Mucosa of descending colon (tissue), 3 donors: ENCODE measurements around the gene FAM53B. TPM values are rescaled to one million over a fixed set of nuclear protein-coding genes. Genes with fewer than 3 reads are reported as not detected.

Experiments
- ATAC-seq: fragments of 200-7000 bp; cut with Tn5 transposase; one replicate; pipeline ENCODE4 v1.9.1; 2020; ENCODE audit warnings: mild to moderate bottlenecking, moderate library complexity
- DNase-seq, 3 donors: peaks; one replicate each; pipeline ENCODE4 v3.0.0-alpha.2; 2020
- H3K36me3 ChIP-seq: fragments of 200-600 bp; one replicate; pipeline ENCODE4 v1.8.0; 2021; ENCODE audit warnings: low read depth, mild to moderate bottlenecking
- H3K4me1 ChIP-seq: fragments of 200-600 bp; one replicate; pipeline ENCODE4 v1.8.0; 2021; ENCODE audit warnings: low read depth, mild to moderate bottlenecking
- H3K4me3 ChIP-seq: fragments of 200-600 bp; one replicate; pipeline ENCODE4 v1.8.0; 2021; ENCODE audit warnings: mild to moderate bottlenecking
- H3K9me3 ChIP-seq: fragments of 200-600 bp; one replicate; pipeline ENCODE4 v1.8.0; 2021; ENCODE audit warnings: mild to moderate bottlenecking
- intact Hi-C, 2 donors: fragments of 100-400 bp; cut with DNase I in 1 of 2; cut with micrococcal nuclease in 1 of 2; formaldehyde crosslinking; loops; one replicate each; pipeline versions ENCODE4 v1.11.0 to v1.11.1; 2022; cut with DNase I, micrococcal nuclease
- total RNA-seq, 3 donors: library from RNA; stranded (reverse); fragmentation: NEBNext Ultra II Directional in 2 of 3; extraction: Animal tissue kit (Norgen Biotek cat#: 25700) in 2 of 3; gene quantifications; one replicate each; pipeline versions ENCODE4 v1.2.1 to v1.2.4, GENCODE V29; 2021 to 2023
- TF ChIP-seq, protein P1 (sequence below): fragments of 200-600 bp; IDR thresholded peaks from one replicate; pipeline ENCODE4 v1.8.0; 2022; ENCODE audit warnings: antibody characterized with exemption, mild to moderate bottlenecking
- donor health status: DM: no; HTN: no; CAD: no; lungs with moderate emphysema.
- donor health status: DM: no; HTN: no; CAD: no.
- donor health status: DM: no; HTN: yes; CAD: no.

FAM53B gene
- total RNA-seq, 3 donors from 2014 or later: 37.2 to 48.0 (median 44.2) TPM

DNA sequence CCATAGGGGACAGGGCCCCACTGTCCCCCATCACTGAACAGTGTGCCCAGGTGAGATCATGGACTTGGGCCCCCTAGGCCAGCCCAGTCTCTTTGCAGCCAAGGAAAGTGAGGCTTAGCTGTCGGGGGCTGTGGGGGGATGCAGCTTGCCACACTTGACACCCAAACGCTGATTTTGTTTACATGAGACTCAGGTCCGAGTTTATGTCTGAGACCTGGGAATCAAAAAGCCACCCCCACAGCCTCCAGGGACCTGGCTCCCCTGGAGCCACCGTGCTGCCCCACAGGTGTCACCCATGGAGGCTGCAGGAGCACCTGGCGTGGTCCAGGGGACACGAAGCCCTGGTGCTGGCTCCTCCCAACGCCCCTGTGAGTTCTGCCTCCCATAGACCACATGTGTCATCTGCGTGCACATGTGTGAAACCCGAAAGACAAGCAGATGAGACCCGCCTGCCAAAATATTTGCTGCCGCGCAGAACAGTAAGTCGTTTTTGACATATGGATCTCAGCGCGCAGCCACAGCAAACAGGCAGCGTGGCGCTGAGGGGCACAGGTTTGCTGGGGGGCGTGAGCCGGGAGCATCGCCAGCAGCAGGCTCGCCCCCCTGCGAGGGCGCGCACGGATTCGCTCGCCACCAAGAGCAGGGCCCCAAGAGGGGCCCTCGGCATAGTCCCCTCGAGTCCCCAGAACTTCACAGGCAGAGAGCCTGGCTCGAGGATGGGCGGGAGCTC, 170.3 kb downstream of the FAM53B start:
- peak in 1 of 3 donors; percentile 0 for DNase-seq
- Histone ChIP-seq H3K36me3 (no peaks in the 10 kb centered on the region), H3K9me3 (no peaks in the 10 kb centered on the region), H3K4me1 (no peaks in the 10 kb centered on the region), H3K4me3 (no peak overlapping the region)
- intact Hi-C loops: no loop called here
- ATAC-seq: no peak
- TF ChIP-seq, protein P1, sequence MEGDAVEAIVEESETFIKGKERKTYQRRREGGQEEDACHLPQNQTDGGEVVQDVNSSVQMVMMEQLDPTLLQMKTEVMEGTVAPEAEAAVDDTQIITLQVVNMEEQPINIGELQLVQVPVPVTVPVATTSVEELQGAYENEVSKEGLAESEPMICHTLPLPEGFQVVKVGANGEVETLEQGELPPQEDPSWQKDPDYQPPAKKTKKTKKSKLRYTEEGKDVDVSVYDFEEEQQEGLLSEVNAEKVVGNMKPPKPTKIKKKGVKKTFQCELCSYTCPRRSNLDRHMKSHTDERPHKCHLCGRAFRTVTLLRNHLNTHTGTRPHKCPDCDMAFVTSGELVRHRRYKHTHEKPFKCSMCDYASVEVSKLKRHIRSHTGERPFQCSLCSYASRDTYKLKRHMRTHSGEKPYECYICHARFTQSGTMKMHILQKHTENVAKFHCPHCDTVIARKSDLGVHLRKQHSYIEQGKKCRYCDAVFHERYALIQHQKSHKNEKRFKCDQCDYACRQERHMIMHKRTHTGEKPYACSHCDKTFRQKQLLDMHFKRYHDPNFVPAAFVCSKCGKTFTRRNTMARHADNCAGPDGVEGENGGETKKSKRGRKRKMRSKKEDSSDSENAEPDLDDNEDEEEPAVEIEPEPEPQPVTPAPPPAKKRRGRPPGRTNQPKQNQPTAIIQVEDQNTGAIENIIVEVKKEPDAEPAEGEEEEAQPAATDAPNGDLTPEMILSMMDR: no peak

DNA sequence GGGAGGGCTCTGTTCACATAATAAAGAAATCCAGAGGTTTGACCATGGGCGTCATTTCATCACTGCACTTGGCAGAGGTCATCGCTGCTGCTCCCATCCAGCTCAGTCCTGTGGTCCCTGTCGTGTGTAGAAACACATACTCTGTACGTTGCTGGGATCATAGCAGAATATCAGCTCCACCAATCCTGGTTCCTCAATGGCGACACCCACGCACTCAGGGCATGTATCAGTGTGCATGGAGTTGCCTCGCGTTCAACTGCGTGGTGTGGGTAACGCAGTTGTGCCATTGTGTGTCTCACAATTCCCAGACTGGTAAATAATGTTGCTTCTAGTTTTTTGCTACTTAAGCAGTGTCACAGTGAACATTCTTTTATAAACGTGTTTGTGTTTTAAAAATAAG, 171.4 kb downstream of the FAM53B start:
- Histone ChIP-seq H3K4me1 (no peaks in the 10 kb centered on the region), H3K36me3 (no peaks in the 10 kb centered on the region), H3K4me3 (no peak overlapping the region), H3K9me3 (no peaks in the 10 kb centered on the region)
- TF ChIP-seq, protein P1: no peak
- intact Hi-C loops: no loop called here
- DNase-seq (no peak), ATAC-seq (no peak)

DNA sequence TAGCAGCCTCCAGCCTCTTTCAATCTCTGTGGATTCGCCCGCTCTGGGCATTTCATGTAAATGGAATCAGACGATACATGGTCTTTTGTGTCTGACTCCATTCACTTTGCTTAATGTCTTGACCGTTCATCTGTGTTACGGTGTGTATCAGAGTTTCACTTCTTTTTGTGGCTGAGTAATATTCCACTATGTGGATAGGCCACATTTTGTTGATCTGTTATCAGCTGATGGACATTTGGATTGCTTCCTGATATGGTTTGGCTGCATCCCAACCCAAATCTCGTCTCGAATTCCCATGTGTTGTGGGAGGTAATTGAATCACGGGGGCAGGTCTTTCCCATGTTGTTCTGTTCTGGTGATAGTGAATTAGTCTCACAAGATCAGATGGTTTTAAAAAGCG, 173.5 kb downstream of the FAM53B start:
- no peak for DNase-seq
- intact Hi-C loops: no loop called here

DNA sequence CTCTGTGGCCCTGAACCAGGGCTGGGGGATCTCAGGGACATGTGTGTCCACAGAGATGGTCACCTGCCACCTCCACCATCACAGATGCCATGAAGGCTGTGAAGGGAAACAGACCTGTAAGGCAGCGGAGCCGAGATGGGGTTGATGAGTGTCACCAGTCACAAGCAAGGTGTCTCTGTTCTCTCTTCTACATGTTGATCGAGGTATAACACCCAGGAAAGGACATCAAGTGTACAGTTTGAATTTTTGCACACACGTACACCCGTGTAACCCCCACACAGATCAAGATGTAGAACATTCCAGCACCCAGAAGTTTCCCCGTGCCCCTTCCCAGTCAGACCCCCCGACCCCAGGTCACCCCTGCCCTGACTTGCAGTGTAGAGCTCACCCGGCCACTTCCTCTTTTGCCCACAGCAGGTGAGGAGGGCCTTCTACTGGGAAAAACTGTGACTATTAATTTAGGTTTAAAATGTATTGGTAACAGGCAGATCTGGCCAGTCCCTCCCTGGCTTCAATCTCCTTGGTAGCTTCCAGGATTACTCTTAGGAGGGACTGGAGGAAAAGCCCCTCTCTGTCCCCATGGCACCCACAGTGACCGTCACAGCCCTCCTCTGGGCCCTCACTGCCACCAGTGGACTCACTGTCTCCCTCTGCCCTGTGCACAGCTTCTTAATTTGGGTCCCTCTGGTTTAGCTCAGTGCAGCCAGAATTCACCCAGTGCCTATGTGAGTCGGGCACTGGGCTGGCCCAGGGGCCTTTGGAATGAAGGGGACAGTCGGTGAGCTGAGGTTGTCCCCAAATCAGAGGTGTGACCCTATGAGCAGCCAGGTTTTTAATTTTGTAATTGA, 174.3 kb downstream of the FAM53B start:
- no peak overlapping the region for H3K4me3 ChIP-seq
- H3K36me3 ChIP-seq: no peaks in the 10 kb centered on the region
- intact Hi-C loops: no loop called here
- H3K4me1 ChIP-seq: no peaks in the 10 kb centered on the region
- ATAC-seq: no peak
- no peak for DNase-seq
- TF ChIP-seq, protein P1: no peak
- H3K9me3 ChIP-seq: no peaks in the 10 kb centered on the region

More for the DNA sequence above, 173.5 kb downstream of the FAM53B start:
- Histone ChIP-seq H3K9me3 (no peaks in the 10 kb centered on the region), H3K36me3 (no peaks in the 10 kb centered on the region), H3K4me1 (no peaks in the 10 kb centered on the region), H3K4me3 (no peak overlapping the region)
- TF ChIP-seq, protein P1: no peak
- ATAC-seq: no peak

Other genes starting within 250 kb of the FAM53B start
- 10 to 100 TPM; 14.4 to 19.3 (median 18.0) TPM for gene EEF1AKMT2, start 47.5 kb upstream of the FAM53B start, total RNA-seq
- gene ABRAXAS2, start 57.4 kb upstream of the FAM53B start, total RNA-seq: 10 to 100 TPM; 11.9 to 14.3 (median 14.1) TPM
- gene ZRANB1, start 197.7 kb upstream of the FAM53B start, total RNA-seq: 10 to 100 TPM in 2 of 3 donors, 1 to 10 TPM in 1; 9.9 to 31.4 (median 13.5) TPM